ENCODE measurements around the gene NBAS. TPM values are rescaled to one million over a fixed set of nuclear protein-coding genes. Genes with fewer than 3 reads are reported as not detected.

Gene NBAS
- total and polyA plus RNA-seq, 2 of the 13 experiments (the other 11 are each of a cell fraction or from before 2014, with no cell fraction given), result 33.6 to 58.7 TPM

DNA sequence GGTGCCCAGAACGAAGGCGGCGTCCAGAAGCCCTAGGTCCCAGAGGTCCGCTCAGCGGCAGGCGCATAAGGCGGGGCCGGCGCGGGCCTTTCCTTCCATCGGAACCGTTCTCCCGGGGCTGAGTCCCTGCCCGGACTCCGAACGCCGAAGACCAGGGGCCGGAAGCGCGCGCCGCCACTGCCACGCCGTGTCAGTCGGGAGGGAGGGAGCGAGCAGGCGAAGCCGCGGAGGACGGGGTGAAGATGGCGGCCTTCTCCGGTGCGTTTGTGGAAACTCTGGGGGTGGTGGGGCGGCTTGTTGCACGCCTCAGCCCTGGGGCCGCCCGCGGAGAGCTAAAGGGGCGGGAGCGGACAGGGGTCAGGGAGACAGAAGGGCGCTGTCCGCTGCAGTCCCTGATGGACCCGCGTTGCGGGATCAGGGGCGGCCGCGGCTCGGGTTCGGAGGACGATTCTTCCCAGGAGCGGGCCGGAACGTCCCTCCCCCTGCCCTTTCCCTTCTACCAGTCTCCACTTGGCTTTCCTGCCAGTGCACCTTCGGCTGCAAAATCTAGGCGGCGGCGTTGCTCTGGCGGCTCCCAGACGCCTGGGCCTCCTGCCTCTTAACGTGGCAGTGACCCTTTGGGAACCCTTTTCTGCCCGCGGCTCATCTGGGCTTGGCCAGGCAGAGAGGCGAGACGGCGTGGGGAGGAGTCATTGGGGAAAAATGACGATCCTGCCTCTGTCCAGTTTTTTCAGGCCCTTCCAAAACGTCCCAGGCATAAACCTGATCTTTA, 30.7 kb upstream of the NBAS start, which contains the start of gene DDX1 (continued):
- TF ChIP-seq JDP2 (CRISPR knock-in tag; IDR thresholded peaks at IDR 0.05; ENCODE audit: borderline replicate concordance) (peak; percentile 86), ZMAT3 (CRISPR knock-in tag; conservative IDR thresholded peaks at IDR 0.05) (peak; percentile 97), ARNT (IDR thresholded peaks at IDR 0.05) (no peak), PAX8 (CRISPR knock-in tag; IDR thresholded peaks at IDR 0.05; ENCODE audit: borderline replicate concordance) (peak; percentile 94), MBD4 (IDR thresholded peaks at IDR 0.05; ENCODE audit: borderline replicate concordance, low read length) (no peak), ARNTL (CRISPR knock-in tag; IDR thresholded peaks at IDR 0.05) (0 out of 2 replicates have a peak, but pooled peaks have one; percentile 72), ZNF75D (CRISPR knock-in tag; IDR thresholded peaks at IDR 0.05; ENCODE audit: borderline replicate concordance) (peak; percentile 83; the same call in 1 of the 2 replicates), RXRA (CRISPR knock-in tag; IDR thresholded peaks at IDR 0.05) (peak; percentile 92), ZNF615 (CRISPR knock-in tag; IDR thresholded peaks at IDR 0.05; ENCODE audit: borderline replicate concordance) (peak; percentile 99), ZNF34 (CRISPR knock-in tag; IDR thresholded peaks at IDR 0.05; ENCODE audit: borderline replicate concordance) (peak; percentile 100), PHF8 (CRISPR knock-in tag; IDR thresholded peaks at IDR 0.05) (peak; percentile 98), ZNF274 (CRISPR knock-in tag; IDR thresholded peaks at IDR 0.05) (peak; percentile 96), ZNF670 (CRISPR knock-in tag; IDR thresholded peaks at IDR 0.05; ENCODE audit: borderline replicate concordance) (peak; percentile 99), STAT6 (CRISPR knock-in tag; IDR thresholded peaks at IDR 0.05; ENCODE audit: borderline replicate concordance) (peak; percentile 91; the same call in 1 of the 2 replicates), HNF1A (IDR thresholded peaks at IDR 0.05; ENCODE audit: low read depth) (no peak), HNF1A (CRISPR knock-in tag; IDR thresholded peaks at IDR 0.05; ENCODE audit: borderline replicate concordance) (peak; percentile 89), ZFP36L2 (CRISPR knock-in tag; IDR thresholded peaks at IDR 0.05) (no peak), KLF11 (CRISPR knock-in tag; IDR thresholded peaks at IDR 0.05) (peak; percentile 79; the same call in 1 of the 2 replicates), ZNF674 (CRISPR knock-in tag; IDR thresholded peaks at IDR 0.05; ENCODE audit: low read depth) (no peak), NFATC3 (CRISPR knock-in tag; IDR thresholded peaks at IDR 0.05) (peak; percentile 97), HMG20A (CRISPR knock-in tag; IDR thresholded peaks at IDR 0.05; ENCODE audit: borderline replicate concordance) (peak; percentile 79), ZNF33B (CRISPR knock-in tag; IDR thresholded peaks at IDR 0.05) (peak; percentile 97), SPEN (CRISPR knock-in tag; IDR thresholded peaks at IDR 0.05; ENCODE audit: low read depth) (peak; percentile 98), ZNF550 (CRISPR knock-in tag; IDR thresholded peaks at IDR 0.05; ENCODE audit: borderline replicate concordance) (no peak), YEATS4 (CRISPR knock-in tag; IDR thresholded peaks at IDR 0.05; ENCODE audit: borderline replicate concordance) (peak; percentile 100), TEAD3 (CRISPR knock-in tag; optimal IDR thresholded peaks at IDR 0.05; ENCODE audit: borderline replicate concordance) (peak; percentile 81)

Measured in HepG2 (cell line).